T47D (cell line): ENCODE results near the gene TOMT.
A peak's percentile ranks its signal among the peaks of the same experiment; 100 is the strongest.

Source experiments
- DNase-seq, 2 experiments: peaks; one replicate each; pipeline versions ENCODE4 v3.0.0 to v3.0.0-alpha.2; 2011 to 2012; ENCODE audit warnings: low read depth in 1 of 2, low spot score in 1 of 2
- JUND ChIP-seq: IDR thresholded peaks from 2 replicates; pipeline ENCODE4 v1.6.1; 2012; ENCODE audit warnings: low read depth
- in situ Hi-C: cut with HindIII; loops from 2 replicates; pipeline ENCODE4 v1.10.0; 2016; ENCODE audit warnings: low sequenced_read_pairs, low pct_unique_long_range_greater_than_20kb

TOMT gene

DNA sequence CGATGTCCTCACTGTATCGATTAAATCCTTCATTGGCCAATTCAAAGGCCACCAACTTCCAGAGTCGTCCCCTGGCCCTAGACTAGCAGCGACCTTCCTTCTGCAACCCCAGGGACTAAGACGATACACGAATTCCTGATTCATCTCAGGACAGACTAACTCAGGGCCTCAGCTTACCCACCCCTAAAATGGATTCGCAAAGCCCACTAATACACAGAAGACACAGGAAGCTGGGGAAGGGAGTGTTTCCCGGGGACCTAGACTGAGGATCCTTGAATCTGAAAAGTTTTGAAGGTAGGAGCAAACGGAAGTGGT is 3.1 kb upstream of the TOMT start:
- no peak for DNase-seq
- in situ Hi-C loops = no loop called here
- no peak for TF ChIP-seq JUND

GRCh38 chr11:72102946-72103753 is 2.6 kb upstream of the TOMT start, which contains the start of gene LAMTOR1:
TSS of gene LAMTOR1 (minus strand) at chr11:72103297. CDS start at chr11:72103224, 73 bp downstream.
- DNase-seq = peak; percentile 88 to 100
- in situ Hi-C loops = no loop called here

DNA sequence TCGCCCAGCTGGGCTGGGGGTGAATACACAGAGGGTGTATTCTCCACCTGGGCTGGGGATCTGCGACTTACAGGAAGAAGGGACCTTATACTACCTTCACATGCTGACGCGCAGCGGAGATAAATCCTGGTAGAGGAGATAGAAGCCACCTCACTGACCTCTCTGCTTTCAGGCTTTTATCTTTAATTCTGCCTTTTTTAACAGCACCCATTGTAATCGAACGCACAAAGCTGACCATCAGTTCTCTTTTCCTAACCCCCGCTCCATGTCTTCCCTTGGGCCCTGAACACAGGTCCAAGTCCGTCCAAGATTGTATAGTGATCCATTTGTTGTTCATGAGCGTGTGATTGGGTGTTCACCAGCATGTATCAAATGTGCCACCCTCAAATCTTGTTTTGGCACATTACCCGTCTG is 2.0 kb upstream of the TOMT start:
- no peak for TF ChIP-seq JUND
- in situ Hi-C loops = no loop called here
- DNase-seq = no peak

More at GRCh38 chr11:72102946-72103753, 2.6 kb upstream of the TOMT start, which contains the start of gene LAMTOR1:
- no peak for TF ChIP-seq JUND

DNA sequence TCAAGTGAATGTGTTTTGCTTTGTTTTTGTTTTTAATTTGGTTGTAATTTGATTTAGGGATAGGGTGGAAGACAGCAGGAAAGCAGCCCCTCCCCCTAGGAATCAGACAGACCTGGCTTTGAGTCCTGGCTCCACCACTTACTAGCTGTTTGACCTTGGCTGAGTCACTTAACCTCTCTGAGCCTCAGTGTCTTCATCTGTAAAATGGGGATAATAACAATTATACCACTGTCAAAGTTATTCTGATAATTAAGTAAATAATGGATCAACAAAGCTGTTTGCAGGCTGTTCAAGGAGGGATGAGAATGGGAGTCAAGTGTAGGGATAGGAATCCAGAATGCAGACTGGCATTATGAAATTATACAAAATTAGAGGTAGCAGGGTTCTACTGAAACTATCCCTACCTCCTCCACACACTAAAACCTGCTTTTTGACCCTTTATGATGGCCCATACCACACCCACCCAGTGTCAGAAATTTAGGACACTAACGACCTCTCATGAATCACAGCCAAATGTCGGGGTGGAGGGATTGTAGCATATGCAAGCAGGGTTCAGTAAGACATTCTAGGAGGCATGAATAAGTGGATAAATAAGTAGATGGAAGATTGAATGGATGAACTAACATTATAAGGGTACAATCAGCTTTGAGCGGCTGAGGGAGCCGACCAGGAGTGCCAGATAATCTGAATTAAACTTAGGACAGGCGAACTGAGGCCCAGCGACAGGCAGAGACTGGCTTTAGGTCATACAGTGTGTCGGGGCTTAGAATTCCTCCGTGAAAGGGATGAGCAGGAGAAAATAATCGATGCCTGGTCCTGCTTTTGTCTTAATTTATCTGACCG is 5.8 kb downstream of the TOMT start:
- in situ Hi-C loops = no loop called here
- TF ChIP-seq JUND = no peak
- DNase-seq = no peak

- no peak for TF ChIP-seq JUND
- in situ Hi-C loops = no loop called here
- DNase-seq = peak; percentile 74 to 100
These were observed 6.6 kb downstream of the TOMT start, which contains the start of gene ANAPC15 for GRCh38 chr11:72112143-72112977. TSS of gene ANAPC15 (minus strand) at chr11:72112695. CDS start at chr11:72111276, 1,419 bp downstream.

GRCh38 chr11:72112978-72113808 is 7.5 kb downstream of the TOMT start:
- in situ Hi-C loops = no loop called here
- no peak for DNase-seq
- TF ChIP-seq JUND = no peak

GRCh38 chr11:72114570-72114969 is 8.8 kb downstream of the TOMT start:
- no peak for DNase-seq
- no peak for TF ChIP-seq JUND
- in situ Hi-C loops = no loop called here

DNA sequence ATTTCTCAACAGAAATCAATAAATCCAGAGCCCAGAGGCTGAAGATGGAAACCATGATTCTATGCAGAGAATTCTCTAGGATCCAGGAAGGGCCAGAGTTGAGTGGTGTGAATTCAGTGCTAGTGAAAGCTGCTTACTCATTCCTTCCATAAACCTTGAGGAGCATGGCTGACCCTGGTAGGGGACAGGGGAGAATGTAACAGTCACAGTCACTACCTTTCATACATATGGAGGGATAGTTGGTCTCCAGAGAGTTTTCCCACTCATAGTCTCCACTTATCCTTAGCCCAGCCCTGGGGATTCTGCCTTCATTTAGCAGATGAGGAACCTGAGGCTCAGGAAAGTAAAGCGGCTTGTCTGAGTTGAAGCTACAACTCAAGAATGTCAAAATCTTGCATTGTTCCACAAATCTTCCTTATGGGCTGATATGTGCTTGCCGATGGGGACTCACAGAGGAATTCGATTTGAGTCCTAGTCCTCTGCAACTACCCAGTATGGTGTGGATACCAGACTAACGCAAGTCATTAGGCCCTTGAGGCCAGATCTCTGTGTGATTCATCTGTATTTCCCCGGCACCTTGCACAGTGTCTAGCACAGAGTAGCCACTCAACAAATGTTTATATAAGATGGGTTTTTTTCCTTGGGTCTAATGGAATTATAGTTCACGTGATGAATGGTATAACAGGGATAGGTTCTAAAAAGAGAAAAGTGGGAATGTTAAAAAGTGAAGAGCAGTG is 10.5 kb downstream of the TOMT start:
- in situ Hi-C loops = no loop called here
- no peak for TF ChIP-seq JUND
- DNase-seq = no peak

DNA sequence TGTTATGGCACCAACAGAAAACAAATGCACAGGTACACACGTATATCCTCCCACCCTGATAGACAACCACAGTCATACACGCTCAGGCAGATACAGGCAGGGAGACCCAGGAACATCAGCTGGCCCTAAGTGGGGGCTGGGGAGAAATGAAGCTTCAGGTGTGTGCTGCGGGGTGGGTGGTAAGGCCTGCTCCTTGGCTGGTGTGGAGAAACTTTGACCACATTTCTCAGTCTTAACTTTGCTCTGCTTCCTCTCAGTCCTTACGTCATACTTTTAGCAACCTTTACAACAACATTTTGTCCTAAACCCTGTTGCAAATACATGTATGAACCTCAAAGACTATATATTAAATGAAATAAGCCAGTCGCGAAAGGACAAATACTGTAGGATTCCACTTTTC is 13.5 kb downstream of the TOMT start:
- in situ Hi-C loops = no loop called here
- no peak for TF ChIP-seq JUND
- DNase-seq = no peak

GRCh38 chr11:72120930-72121329 is 15.2 kb downstream of the TOMT start:
- no peak for TF ChIP-seq JUND
- DNase-seq = no peak
- in situ Hi-C loops = no loop called here

- in situ Hi-C loops = no loop called here
- DNase-seq = no peak
- TF ChIP-seq JUND = no peak
These were observed 16.9 kb downstream of the TOMT start for GRCh38 chr11:72122607-72123006.
